Measurements from ENCODE around the gene NHSL2. TPM values are rescaled to one million over a fixed set of nuclear protein-coding genes. Genes with fewer than 3 reads are reported as not detected.

NHSL2 gene
- total and polyA plus RNA-seq, 2 experiments from 2014 or later, result 4.7 to 9.5 TPM

GRCh38 chrX:71974916-71975315, 64.3 kb downstream of the NHSL2 start:
- peaks cover 41% of the 10 kb centered on the region for H3K4me1 Mint-ChIP-seq
- no peak overlapping the region for H3K27ac ChIP-seq (ENCODE audit: low read depth)
- no peak overlapping the region for H3K4me3 Mint-ChIP-seq
- H3K27ac Mint-ChIP-seq, result no peak overlapping the region; the same call in 1 of the 2 replicates
- H3K9me2 ChIP-seq (ENCODE audit: insufficient read depth), result no peaks in the 10 kb centered on the region
- ATAC-seq, result no peak
- H3K4me3 ChIP-seq, result no peak overlapping the region
- no peaks in the 10 kb centered on the region for H4K20me1 ChIP-seq (replicated peaks; ENCODE audit: insufficient read depth)
- no peak overlapping the region for H2AFZ ChIP-seq
- TF ChIP-seq NANOG (IDR thresholded peaks at IDR 0.05; ENCODE audit: borderline replicate concordance), result no peak
- TF ChIP-seq EZH2phosphoT487 (IDR thresholded peaks at IDR 0.05; ENCODE audit: unreplicated experiment), result no peak
- no peak for TF ChIP-seq ZNF331 (CRISPR knock-in tag; IDR thresholded peaks at IDR 0.05; ENCODE audit: low read depth)
- TF ChIP-seq JUNB (IDR thresholded peaks at IDR 0.05; ENCODE audit: unreplicated experiment), result no peak
- no peak for TF ChIP-seq CREB1 (CRISPR knock-in tag; IDR thresholded peaks at IDR 0.05; ENCODE audit: low read depth)
- H3K9me3 Mint-ChIP-seq, result no peaks in the 10 kb centered on the region
- no peaks in the 10 kb centered on the region for H3K27me3 ChIP-seq (ENCODE audit: insufficient read depth)
- H3F3A ChIP-seq (replicated peaks; ENCODE audit: low read depth), result no peaks in the 10 kb centered on the region
- no peaks in the 10 kb centered on the region for H3K27me3 Mint-ChIP-seq (ENCODE audit: insufficient read depth, low read depth, poor library complexity)
- H3K4me1 ChIP-seq (ENCODE audit: insufficient read depth), result no peaks in the 10 kb centered on the region; the same call in 1 of the 2 replicates
- peaks cover 19% of the 10 kb centered on the region for H3K79me2 ChIP-seq (replicated peaks; ENCODE audit: insufficient read depth)
- H3K36me3 ChIP-seq (ENCODE audit: insufficient read depth), result no peaks in the 10 kb centered on the region
- H3K36me3 Mint-ChIP-seq (ENCODE audit: low read depth), result no peaks in the 10 kb centered on the region; the same call in 2 of the 3 replicates
- no peak for DNase-seq (ENCODE audit: low spot score)
- no peak overlapping the region for H3K4me2 ChIP-seq

DNA sequence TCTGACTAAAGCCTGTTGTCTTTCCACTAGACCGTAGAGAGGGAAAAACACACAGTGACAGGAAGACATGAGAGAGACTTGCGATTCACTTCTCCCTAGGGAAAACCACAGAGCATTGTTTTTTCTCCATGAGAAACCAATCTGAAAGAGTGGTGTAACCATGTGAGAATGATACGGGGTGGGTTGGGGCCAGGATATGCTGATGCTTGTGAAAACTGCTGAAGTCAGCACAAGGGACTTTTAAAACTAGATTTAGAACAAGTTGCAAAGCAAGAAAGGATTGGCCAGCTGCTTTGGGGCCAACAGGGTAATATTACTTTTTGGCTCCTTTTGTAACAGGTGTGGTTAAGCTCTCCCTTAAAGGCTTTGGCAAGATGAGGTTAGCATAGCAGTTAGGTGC, 66.1 kb downstream of the NHSL2 start:
- no peaks in the 10 kb centered on the region for H3K27me3 ChIP-seq (ENCODE audit: insufficient read depth)
- no peak for DNase-seq (ENCODE audit: low spot score)
- no peak for TF ChIP-seq POLR2AphosphoS5 (IDR thresholded peaks at IDR 0.05; ENCODE audit: low read depth)
- TF ChIP-seq ZNF331 (CRISPR knock-in tag; IDR thresholded peaks at IDR 0.05; ENCODE audit: low read depth), result no peak
- TF ChIP-seq, protein P1, sequence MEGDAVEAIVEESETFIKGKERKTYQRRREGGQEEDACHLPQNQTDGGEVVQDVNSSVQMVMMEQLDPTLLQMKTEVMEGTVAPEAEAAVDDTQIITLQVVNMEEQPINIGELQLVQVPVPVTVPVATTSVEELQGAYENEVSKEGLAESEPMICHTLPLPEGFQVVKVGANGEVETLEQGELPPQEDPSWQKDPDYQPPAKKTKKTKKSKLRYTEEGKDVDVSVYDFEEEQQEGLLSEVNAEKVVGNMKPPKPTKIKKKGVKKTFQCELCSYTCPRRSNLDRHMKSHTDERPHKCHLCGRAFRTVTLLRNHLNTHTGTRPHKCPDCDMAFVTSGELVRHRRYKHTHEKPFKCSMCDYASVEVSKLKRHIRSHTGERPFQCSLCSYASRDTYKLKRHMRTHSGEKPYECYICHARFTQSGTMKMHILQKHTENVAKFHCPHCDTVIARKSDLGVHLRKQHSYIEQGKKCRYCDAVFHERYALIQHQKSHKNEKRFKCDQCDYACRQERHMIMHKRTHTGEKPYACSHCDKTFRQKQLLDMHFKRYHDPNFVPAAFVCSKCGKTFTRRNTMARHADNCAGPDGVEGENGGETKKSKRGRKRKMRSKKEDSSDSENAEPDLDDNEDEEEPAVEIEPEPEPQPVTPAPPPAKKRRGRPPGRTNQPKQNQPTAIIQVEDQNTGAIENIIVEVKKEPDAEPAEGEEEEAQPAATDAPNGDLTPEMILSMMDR (conservative IDR thresholded peaks at IDR 0.05; ENCODE audit: low read depth in 2 of 2), result no peak
- TF ChIP-seq, protein P2, sequence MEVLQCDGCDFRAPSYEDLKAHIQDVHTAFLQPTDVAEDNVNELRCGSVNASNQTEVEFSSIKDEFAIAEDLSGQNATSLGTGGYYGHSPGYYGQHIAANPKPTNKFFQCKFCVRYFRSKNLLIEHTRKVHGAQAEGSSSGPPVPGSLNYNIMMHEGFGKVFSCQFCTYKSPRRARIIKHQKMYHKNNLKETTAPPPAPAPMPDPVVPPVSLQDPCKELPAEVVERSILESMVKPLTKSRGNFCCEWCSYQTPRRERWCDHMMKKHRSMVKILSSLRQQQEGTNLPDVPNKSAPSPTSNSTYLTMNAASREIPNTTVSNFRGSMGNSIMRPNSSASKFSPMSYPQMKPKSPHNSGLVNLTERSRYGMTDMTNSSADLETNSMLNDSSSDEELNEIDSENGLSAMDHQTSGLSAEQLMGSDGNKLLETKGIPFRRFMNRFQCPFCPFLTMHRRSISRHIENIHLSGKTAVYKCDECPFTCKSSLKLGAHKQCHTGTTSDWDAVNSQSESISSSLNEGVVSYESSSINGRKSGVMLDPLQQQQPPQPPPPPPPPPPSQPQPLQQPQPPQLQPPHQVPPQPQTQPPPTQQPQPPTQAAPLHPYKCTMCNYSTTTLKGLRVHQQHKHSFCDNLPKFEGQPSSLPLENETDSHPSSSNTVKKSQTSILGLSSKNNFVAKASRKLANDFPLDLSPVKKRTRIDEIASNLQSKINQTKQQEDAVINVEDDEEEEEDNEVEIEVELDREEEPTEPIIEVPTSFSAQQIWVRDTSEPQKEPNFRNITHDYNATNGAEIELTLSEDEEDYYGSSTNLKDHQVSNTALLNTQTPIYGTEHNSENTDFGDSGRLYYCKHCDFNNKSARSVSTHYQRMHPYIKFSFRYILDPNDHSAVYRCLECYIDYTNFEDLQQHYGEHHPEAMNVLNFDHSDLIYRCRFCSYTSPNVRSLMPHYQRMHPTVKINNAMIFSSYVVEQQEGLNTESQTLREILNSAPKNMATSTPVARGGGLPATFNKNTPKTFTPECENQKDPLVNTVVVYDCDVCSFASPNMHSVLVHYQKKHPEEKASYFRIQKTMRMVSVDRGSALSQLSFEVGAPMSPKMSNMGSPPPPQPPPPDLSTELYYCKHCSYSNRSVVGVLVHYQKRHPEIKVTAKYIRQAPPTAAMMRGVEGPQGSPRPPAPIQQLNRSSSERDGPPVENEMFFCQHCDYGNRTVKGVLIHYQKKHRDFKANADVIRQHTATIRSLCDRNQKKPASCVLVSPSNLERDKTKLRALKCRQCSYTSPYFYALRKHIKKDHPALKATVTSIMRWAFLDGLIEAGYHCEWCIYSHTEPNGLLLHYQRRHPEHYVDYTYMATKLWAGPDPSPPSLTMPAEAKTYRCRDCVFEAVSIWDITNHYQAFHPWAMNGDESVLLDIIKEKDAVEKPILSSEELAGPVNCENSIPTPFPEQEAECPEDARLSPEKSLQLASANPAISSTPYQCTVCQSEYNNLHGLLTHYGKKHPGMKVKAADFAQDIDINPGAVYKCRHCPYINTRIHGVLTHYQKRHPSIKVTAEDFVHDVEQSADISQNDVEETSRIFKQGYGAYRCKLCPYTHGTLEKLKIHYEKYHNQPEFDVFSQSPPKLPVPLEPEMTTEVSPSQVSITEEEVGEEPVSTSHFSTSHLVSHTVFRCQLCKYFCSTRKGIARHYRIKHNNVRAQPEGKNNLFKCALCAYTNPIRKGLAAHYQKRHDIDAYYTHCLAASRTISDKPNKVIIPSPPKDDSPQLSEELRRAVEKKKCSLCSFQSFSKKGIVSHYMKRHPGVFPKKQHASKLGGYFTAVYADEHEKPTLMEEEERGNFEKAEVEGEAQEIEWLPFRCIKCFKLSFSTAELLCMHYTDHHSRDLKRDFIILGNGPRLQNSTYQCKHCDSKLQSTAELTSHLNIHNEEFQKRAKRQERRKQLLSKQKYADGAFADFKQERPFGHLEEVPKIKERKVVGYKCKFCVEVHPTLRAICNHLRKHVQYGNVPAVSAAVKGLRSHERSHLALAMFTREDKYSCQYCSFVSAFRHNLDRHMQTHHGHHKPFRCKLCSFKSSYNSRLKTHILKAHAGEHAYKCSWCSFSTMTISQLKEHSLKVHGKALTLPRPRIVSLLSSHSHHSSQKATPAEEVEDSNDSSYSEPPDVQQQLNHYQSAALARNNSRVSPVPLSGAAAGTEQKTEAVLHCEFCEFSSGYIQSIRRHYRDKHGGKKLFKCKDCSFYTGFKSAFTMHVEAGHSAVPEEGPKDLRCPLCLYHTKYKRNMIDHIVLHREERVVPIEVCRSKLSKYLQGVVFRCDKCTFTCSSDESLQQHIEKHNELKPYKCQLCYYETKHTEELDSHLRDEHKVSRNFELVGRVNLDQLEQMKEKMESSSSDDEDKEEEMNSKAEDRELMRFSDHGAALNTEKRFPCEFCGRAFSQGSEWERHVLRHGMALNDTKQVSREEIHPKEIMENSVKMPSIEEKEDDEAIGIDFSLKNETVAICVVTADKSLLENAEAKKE (CRISPR knock-in tag; IDR thresholded peaks at IDR 0.05), result no peak
- TF ChIP-seq, protein P3, sequence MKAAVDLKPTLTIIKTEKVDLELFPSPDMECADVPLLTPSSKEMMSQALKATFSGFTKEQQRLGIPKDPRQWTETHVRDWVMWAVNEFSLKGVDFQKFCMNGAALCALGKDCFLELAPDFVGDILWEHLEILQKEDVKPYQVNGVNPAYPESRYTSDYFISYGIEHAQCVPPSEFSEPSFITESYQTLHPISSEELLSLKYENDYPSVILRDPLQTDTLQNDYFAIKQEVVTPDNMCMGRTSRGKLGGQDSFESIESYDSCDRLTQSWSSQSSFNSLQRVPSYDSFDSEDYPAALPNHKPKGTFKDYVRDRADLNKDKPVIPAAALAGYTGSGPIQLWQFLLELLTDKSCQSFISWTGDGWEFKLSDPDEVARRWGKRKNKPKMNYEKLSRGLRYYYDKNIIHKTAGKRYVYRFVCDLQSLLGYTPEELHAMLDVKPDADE (IDR thresholded peaks at IDR 0.05), result no peak
- TF ChIP-seq EZH2 (IDR thresholded peaks at IDR 0.05; ENCODE audit: low read depth, unreplicated experiment), result no peak
- no peak overlapping the region for H2AFZ ChIP-seq
- no peak overlapping the region for H3K4me2 ChIP-seq
- no peak overlapping the region for H3K27ac Mint-ChIP-seq
- H3F3A ChIP-seq (replicated peaks; ENCODE audit: low read depth), result no peaks in the 10 kb centered on the region
- no peak for ATAC-seq
- H4K20me1 ChIP-seq (replicated peaks; ENCODE audit: insufficient read depth), result no peaks in the 10 kb centered on the region
- H3K9me2 ChIP-seq (ENCODE audit: insufficient read depth), result no peaks in the 10 kb centered on the region
- H3K36me3 Mint-ChIP-seq (ENCODE audit: low read depth), result no peaks in the 10 kb centered on the region; the same call in 2 of the 3 replicates
- H3K27ac ChIP-seq (ENCODE audit: low read depth), result no peak overlapping the region
- no peaks in the 10 kb centered on the region for H3K36me3 ChIP-seq (ENCODE audit: insufficient read depth)
- no peak overlapping the region for H3K4me3 ChIP-seq
- H3K27me3 Mint-ChIP-seq (ENCODE audit: insufficient read depth, low read depth, poor library complexity), result no peaks in the 10 kb centered on the region
- H3K4me1 ChIP-seq (ENCODE audit: insufficient read depth), result no peaks in the 10 kb centered on the region; the same call in 1 of the 2 replicates
- H3K9me3 Mint-ChIP-seq, result no peaks in the 10 kb centered on the region; the same call in 2 of the 3 replicates
- H3K4me3 Mint-ChIP-seq, result no peak overlapping the region
- H3K79me2 ChIP-seq (replicated peaks; ENCODE audit: insufficient read depth), result peaks cover 8% of the 10 kb centered on the region
- H3K4me1 Mint-ChIP-seq, result peaks cover 36% of the 10 kb centered on the region

Measured in GM23338 (cell line).